ENCODE results near the gene TSPYL6.

TSPYL6 gene

GRCh38 chr2:54255230-54256090 lies 569 bp downstream of the TSPYL6 start:
- no peak for DNase-seq

DNA sequence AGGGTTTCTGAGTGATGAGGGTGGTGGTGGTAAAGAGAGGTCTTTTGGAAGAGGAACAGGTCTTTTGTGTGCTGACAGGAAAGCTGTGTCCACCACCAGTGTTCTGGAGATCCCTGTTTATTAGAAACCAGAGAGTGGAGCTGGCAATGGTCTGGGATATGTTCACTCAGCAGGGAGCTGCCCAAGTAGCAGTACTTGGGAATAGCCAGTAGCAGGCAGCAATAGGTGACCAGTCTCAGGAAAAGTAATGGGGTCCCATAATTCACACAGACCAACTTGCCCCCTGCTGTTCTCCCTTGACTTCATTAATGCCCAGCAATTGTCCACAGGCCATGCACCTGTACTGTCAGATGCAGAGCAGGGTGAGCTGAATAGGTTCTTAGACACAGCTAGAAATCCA lies 1.8 kb downstream of the TSPYL6 start:
- no peak for DNase-seq

DNA sequence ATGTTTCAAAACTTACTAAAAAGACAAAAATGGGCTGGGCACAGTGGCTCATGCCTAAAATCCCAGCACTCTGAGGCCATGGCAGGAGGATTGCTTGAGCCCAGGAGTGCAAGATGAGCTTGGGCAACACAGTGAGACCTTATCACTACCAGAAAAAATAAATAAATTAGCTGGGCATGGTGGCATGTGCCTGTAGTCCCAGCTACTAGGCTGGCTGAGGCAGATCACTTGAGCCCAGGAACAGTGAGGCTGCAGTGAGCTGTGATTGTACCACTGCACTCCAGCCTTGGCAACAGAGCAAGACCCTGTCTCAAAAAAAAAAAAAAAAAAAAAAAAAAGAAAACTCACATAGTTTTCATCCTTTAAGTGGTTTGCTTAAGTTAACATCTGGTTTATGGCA lies 6.4 kb downstream of the TSPYL6 start:
- no peak for DNase-seq

DNA sequence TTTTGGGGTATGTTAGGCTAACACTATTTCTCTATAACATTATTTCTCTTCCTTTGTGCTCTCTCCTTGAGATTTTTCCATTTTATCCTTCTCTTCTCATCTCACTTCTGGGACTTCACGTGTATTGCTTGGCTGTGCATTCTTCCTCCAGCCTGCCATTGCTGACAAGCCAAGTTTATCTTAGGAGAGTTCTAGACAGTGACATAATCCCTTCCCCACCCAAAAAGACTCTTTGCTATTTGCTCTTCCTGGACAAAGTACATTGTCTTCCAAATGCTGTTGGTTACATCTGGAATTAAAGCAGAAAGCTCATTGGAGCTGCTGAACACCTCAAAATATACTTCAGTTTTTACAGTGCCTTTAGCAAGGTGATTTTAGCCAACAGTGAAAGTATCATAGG lies 8.9 kb downstream of the TSPYL6 start:
- DNase-seq: no peak

GRCh38 chr2:54240515-54241469 lies 15.2 kb downstream of the TSPYL6 start:
- DNase-seq: no peak

DNA sequence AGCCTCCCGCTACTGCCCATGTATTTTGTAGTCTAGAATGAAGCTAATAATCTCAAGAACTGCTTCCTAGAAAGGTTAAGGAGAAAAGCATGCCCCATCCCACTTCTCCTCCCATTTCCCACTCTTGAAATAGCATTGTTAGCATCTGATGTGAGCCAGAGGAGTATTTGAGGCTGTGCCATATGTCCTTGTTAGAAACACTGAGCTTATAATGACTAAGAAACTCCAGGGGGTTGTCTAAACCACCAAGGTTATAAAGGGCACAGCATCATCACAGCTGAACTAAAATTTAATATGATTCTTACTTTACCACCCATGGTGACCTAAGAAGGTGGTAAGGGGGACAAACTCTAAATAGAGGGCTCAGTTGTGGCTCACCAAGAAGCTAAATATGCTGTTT lies 16.6 kb downstream of the TSPYL6 start:
- no peak for DNase-seq

- DNase-seq: no peak
Observed at GRCh38 chr2:54237428-54237827, 18.6 kb downstream of the TSPYL6 start.

DNA sequence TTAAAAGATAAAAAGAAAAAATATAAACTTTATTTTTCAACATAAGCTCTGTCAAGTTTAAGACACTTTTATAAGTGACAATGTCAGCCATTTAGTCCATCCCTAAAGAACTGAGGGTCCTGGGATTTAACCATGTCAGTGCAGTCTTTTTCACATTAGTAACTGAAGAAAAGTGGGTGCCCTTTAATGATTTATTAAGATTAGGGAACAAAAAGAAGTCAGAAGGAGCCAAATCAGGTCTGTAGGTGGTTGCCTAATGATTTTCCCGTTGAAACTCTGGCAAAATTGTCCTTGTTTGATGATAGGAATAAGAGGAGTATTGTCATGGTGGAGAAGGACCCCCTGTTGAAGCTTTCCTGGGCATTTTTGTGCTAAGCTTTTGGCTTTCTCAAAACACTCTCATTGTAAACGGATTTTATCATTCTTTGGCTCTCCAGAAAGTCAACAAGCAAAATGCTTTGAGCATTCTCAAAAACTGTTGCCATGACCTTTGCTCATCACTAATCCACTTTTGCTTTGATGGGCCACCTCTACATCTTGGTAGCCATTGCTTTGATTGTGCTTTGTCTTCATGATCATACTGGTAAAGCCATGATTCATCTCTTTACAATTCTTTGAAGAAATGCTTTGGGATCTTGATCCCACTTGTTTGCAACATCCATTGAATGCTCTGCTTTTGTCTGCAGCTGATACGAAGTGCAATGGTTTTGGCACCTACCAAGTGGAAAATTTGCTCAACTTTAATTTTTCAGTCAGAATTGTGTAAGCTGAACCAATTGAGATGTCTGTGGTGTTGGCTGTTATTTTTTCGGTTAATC lies 22.0 kb downstream of the TSPYL6 start:
- DNase-seq: no peak

DNA sequence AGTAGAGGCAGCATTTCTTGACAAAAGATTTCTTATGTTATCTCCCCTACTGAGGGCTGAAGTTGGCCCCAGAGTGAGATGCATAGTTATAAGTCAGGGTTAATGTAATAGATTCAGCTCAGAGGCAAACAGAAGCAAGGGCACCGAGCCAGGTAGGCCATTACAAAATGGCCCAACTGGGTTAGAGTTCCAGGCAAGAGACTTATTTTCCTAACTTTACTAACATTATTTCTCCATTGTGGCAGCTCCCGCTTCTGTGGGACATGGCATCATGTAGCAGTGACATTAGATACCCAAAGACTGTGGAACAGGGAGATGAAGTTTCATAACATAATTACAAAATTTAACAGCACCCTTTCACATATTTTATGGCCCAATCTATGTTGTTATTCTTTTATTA lies 27.1 kb downstream of the TSPYL6 start:
- no peak for DNase-seq

DNA sequence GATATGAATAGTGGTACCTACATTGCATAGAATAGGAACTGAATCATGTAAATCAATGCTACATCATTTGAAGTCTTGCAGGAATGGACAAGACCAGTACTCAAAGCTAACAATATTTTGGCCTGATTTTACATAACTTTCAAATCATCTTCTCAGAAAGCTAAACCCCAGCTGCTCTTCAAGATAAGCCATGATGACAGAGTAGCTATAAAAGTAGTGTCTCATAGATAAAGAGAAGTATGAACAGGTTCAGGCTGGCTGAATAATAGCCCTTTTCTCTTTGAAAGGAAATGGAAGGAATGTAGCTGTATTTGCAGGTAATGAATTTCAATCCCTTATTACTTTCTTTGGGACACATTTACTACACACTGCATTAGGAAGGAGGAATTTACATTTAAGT lies 28.2 kb downstream of the TSPYL6 start:
- no peak for DNase-seq

GRCh38 chr2:54226260-54226659 lies 29.8 kb downstream of the TSPYL6 start:
- no peak for DNase-seq

DNA sequence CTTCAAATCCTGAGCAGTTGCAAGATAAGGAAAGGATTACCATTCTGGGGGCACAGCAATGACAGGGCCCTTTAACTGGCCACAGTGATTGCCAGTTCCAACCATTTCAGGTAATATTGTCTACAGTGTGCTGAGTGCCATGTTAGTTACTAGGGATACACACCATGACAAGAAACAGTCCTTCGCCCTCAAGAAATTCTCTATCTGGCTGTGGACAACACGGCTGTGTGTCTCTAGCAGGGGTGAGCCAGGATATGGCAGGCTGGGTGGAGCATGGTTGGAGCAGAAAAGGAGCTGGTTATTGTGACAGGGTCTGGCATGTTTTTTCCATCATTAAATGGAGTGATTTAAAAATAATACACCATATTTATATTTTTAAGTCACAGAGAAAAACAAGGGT lies 31.0 kb downstream of the TSPYL6 start:
- no peak for DNase-seq

GRCh38 chr2:54213082-54213481 lies 42.9 kb downstream of the TSPYL6 start:
- DNase-seq: no peak

DNA sequence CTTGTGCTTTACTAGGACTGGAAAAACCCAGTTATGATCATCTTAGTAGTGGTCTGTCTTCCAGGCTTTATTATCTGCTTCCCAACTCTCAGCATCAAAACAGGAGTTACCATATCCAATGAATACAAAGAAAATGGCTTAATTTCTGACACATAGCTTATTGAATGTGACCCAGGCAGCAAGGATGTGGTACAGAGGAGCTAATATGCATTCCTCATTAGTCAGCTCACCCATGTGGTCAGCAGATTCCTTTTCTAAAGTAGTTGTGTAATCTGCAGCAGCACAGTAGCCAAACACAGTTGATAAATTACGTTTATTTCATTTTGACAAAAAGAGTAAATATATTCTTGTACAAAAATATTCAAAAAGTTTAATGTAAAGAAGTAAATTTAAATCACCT lies 43.6 kb downstream of the TSPYL6 start:
- DNase-seq: no peak

DNA sequence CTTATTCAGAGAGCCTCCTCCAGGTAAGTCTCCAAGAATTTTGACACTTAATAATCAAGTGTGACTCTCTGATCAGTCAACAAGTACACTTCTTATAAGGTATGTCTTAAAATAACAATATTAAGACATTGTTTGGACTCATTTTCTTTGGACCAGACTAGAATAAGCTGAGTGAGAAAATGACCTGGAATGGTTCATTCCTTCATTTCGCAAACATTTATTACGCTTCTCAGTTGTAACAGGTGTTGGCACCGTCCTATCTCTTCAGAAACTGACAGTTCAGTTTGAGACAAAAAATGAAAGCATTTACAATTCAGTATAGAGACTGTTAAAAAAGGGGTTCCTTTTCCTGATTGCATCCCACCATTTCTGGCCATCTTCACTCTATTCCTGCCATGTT lies 46.6 kb downstream of the TSPYL6 start:
- no peak for DNase-seq

GRCh38 chr2:54208364-54209240 lies 47.4 kb downstream of the TSPYL6 start:
- no peak for DNase-seq

DNA sequence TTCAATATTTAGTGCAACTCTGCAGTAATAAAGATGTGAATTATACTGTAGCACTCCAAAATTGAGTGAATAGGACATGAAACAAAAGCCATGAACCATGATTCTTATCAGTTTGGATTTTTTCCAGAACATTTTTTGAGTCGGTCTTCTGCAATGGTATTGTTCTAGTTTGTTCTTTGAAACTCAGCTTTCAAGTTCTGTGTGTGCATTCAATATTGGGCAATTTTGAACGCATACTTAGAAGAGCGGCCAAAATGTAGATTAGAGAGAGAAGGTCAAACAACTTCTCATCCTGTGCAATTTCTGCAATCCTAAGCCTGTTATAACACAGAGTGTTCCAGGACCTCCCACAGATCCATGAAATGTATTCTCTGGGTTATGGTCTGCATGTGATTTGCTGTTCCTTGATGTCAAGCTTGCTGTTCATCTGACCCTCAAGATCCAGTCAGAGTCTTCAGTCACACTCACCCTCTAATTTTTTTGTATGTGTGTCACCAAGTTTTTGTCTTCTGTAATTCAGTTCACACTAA lies 48.3 kb downstream of the TSPYL6 start:
- no peak for DNase-seq

DNA sequence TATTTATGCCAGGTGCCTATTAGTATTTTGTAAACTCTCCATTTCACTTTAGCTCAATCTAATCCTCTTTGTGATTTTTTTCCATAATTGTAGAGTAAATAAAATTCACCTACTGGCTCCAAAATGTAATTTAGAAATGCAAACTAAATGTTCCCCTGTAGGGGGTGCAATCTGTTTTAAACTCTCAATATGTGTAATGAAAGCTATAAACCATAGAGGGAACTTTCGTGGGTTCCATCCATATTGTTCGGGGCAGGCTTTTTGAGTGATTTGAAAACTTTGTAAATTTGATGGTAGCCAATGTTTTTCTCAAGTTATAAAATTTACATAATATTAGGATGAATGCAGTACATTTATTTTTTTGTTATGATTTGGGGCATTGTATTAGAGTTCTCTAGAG lies 49.4 kb downstream of the TSPYL6 start:
- peak in 1 of 5 experiments; percentile 9 for DNase-seq

DNA sequence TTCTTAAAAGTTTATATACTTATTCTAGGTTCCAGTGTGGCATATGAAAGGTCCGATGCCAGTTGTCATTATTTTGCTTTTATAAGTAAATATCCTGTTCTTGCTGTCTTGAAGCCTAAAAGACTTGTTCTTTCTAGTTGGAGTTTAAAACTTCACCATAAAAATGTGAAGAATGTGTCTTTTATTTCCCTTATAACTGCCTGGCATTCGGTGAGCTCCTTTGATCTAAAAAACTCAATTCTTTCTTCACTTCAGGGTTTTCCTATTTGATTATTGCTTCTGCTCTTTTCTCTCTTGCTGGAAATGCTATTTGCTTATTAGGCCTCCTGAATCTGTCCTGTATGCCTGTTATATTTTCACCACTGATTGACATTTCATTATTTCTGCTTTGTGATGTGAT lies 51.6 kb downstream of the TSPYL6 start:
- no peak for DNase-seq
